GM13977 (cell line): ENCODE data around the gene STX11.

ENCODE experiments used
- DNase-seq: peaks from one replicate; pipeline ENCODE4 v3.0.0; 2012; ENCODE audit warnings: low spot score
- CTCF ChIP-seq: IDR thresholded peaks from 2 replicates; pipeline ENCODE4 v1.5.1; 2012; ENCODE audit warnings: mild to moderate bottlenecking, control low read depth; ENCODE audit not compliant: insufficient read depth; ENCODE audit errors: extremely low read depth, missing control alignments
- in situ Hi-C: fragments of 300-500 bp; cut with MboI; formaldehyde crosslinking; loops from one replicate; pipeline ENCODE4 v1.12.0; 2022; ENCODE audit warnings: low sequenced_read_pairs, low pct_unique_long_range_greater_than_20kb, mixed read lengths, inconsistent platforms; ENCODE audit not compliant: unreplicated experiment

The STX11 gene

GRCh38 chr6:144113366-144113765 is 37.0 kb upstream of the STX11 start:
- no peak for TF ChIP-seq CTCF
- in situ Hi-C loops = no loop called here
- no peak for DNase-seq

- no peak for DNase-seq
- no peak for TF ChIP-seq CTCF
- in situ Hi-C loops = no loop called here
Observed at GRCh38 chr6:144115219-144115618, 35.1 kb upstream of the STX11 start.

- no peak for TF ChIP-seq CTCF
- no peak for DNase-seq
- in situ Hi-C loops = no loop called here
Observed at GRCh38 chr6:144119376-144119775, 30.9 kb upstream of the STX11 start.

- in situ Hi-C loops = no loop called here
- DNase-seq = no peak
- no peak for TF ChIP-seq CTCF
Observed at GRCh38 chr6:144122861-144123260, 27.5 kb upstream of the STX11 start.

GRCh38 chr6:144123421-144123820 is 26.9 kb upstream of the STX11 start:
- in situ Hi-C loops = no loop called here
- DNase-seq = no peak
- no peak for TF ChIP-seq CTCF

- no peak for TF ChIP-seq CTCF
- in situ Hi-C loops = no loop called here
- no peak for DNase-seq
Observed at GRCh38 chr6:144123836-144124235, 26.5 kb upstream of the STX11 start.

GRCh38 chr6:144127097-144127496 is 23.2 kb upstream of the STX11 start:
- DNase-seq = no peak
- in situ Hi-C loops = no loop called here
- TF ChIP-seq CTCF = no peak
